Pancreas (tissue), 10 donors: ENCODE data around the gene LMBR1. TPM values are rescaled to one million over a fixed set of nuclear protein-coding genes. Genes with fewer than 3 reads are reported as not detected.

Experiments
- ATAC-seq, 4 donors: fragments of 200-7000 bp; cut with Tn5 transposase; one replicate each; pipeline versions ENCODE4 v1.8.0 to v1.9.1; 2020; ENCODE audit warnings: mild to moderate bottlenecking in 4 of 4, moderate library complexity in 4 of 4
- DNase-seq, 6 donors: peaks; one replicate each; pipeline ENCODE4 v3.0.0-alpha.2; 2020
- FAIRE-seq: peaks from 2 replicates; lab custom pipeline; 2012; peaks lifted over from hg19 to GRCh38; lab: Jason Lieb, UNC
- H3K27ac ChIP-seq, 4 donors: fragments of 200-600 bp; sonication (generic); 1 replicate in 3 of 4; 2 replicates in 1 of 4; pipeline versions ENCODE4 v1.5.0 to v1.8.0; 2020
- H3K27me3 ChIP-seq, 4 donors: fragments of 200-600 bp; one replicate each; pipeline ENCODE4 v1.8.0; 2021
- H3K36me3 ChIP-seq, 3 donors: fragments of 200-600 bp; sonication (generic) in 1 of 3; one replicate each; pipeline versions ENCODE4 v1.5.0 to v1.8.0; 2020 to 2021
- H3K4me1 ChIP-seq, 3 donors: fragments of 200-600 bp; one replicate each; pipeline ENCODE4 v1.8.0; 2021
- H3K4me3 ChIP-seq, 4 donors: fragments of 200-600 bp; sonication (generic) in 2 of 4; one replicate each; pipeline versions ENCODE4 v1.5.0 to v1.8.0; 2020 to 2021
- H3K9me3 ChIP-seq, 4 donors: fragments of 200-600 bp; one replicate each; pipeline ENCODE4 v1.8.0; 2021
- CTCF ChIP-seq, 4 donors: fragments of 200-600 bp; sonication (generic) in 3 of 4; IDR thresholded peaks; one replicate each; pipeline versions ENCODE4 v1.5.0 to v1.8.0; 2021; ENCODE audit warnings: antibody characterized with exemption in 4 of 4
- WGBS, 2 donors: extraction: QIAGEN DNeasy Blood & Tissue Kit; methylation state at CpG; one replicate each; pipeline ENCODE4 v1.1.7; 2013; 5-methylcytosine and 5-hydroxymethylcytosine counted together
- intact Hi-C, 3 donors: fragments of 100-400 bp; cut with DNase I; formaldehyde crosslinking; loops; one replicate each; pipeline versions ENCODE4 v1.11.1 to v1.14.2; 2022
- polyA plus RNA-seq, 2 donors: library from polyadenylated mRNA; stranded (reverse); fragments of 200-250 nt; gene quantifications; one replicate each; pipeline ENCODE4 v1.2.3, GENCODE V29; 2013
- total RNA-seq, 6 donors: library from RNA; stranded (reverse); fragmentation: NEBNext Ultra II Directional in 4 of 6; extraction: Animal tissue kit (Norgen Biotek cat#: 25700) in 4 of 6; gene quantifications; one replicate each; pipeline versions ENCODE4 v1.2.1 to v1.2.4, GENCODE V29; 2021 to 2023
- donor health status: healthy with polysubstance abuse.
- donor health status: DM: no; HTN: no; CAD: no; lungs with moderate emphysema.
- donor health status: DM: no; HTN: no; CAD: no.
- donor health status: control.
- donor health status: control.
- donor health status: Bipolar disorder and iron deficiency.
- donor health status: DM: yes; HTN: yes; CAD: no.
- donor health status: DM: no; HTN: no; CAD: no.
- donor health status: DM: no; HTN: no; CAD: no.
- donor health status: DM: yes; HTN: yes; CAD: no.

Gene LMBR1
- total and polyA plus RNA-seq, 8 donors: 6.7 to 40.4 (median 24.7) TPM

GRCh38 chr7:156673454-156673853, 219.5 kb downstream of the LMBR1 start:
- ATAC-seq (no peak), FAIRE-seq (no peak), DNase-seq (no peak)
- H3K36me3 ChIP-seq: peaks cover 0 to 6% (median 0%) of the 10 kb centered on the region in 3 donors
- no peaks in the 10 kb centered on the region for H3K9me3 ChIP-seq
- no peak for TF ChIP-seq CTCF (IDR thresholded peaks at IDR 0.05)
- H3K4me3 ChIP-seq: no peak overlapping the region
- no peak overlapping the region for H3K27ac ChIP-seq
- intact Hi-C loops: no loop called here
- WGBS, 2 donors: 92 to 94% methylated on average over 6 of the region's 6 CpGs
- no peaks in the 10 kb centered on the region for H3K27me3 ChIP-seq
- H3K4me1 ChIP-seq: no peaks in the 10 kb centered on the region

- H3K36me3 ChIP-seq: no peaks in the 10 kb centered on the region
- no peaks in the 10 kb centered on the region for H3K27me3 ChIP-seq
- TF ChIP-seq CTCF (IDR thresholded peaks at IDR 0.05): no peak
- ATAC-seq: no peak
- H3K4me3 ChIP-seq: no peak overlapping the region
- no peaks in the 10 kb centered on the region for H3K9me3 ChIP-seq
- no peak overlapping the region for H3K27ac ChIP-seq
- FAIRE-seq: no peak
- DNase-seq: no peak
- intact Hi-C loops: no loop called here
- no peaks in the 10 kb centered on the region for H3K4me1 ChIP-seq
- WGBS, 2 donors: 97% methylated on average over 19 of the region's 19 CpGs
Observed at GRCh38 chr7:156669035-156669828, 223.8 kb downstream of the LMBR1 start.

GRCh38 chr7:156668130-156668741, 224.7 kb downstream of the LMBR1 start:
- Histone ChIP-seq H3K36me3 (no peaks in the 10 kb centered on the region), H3K27ac (no peak overlapping the region), H3K4me3 (no peak overlapping the region), H3K4me1 (no peaks in the 10 kb centered on the region), H3K27me3 (no peaks in the 10 kb centered on the region), H3K9me3 (no peaks in the 10 kb centered on the region)
- no peak for TF ChIP-seq CTCF (IDR thresholded peaks at IDR 0.05)
- WGBS, 2 donors: 90 to 95% methylated on average over 13 of the region's 13 CpGs
- DNase-seq: no peak
- no peak for FAIRE-seq
- intact Hi-C loops: no loop called here
- peak in 2 of 4 donors; percentile 26 to 44 for ATAC-seq

GRCh38 chr7:156667110-156667426, 225.9 kb downstream of the LMBR1 start:
- no peak overlapping the region for H3K4me3 ChIP-seq
- H3K36me3 ChIP-seq: no peaks in the 10 kb centered on the region
- DNase-seq (no peak), FAIRE-seq (no peak), ATAC-seq (peak in 2 of 4 donors; percentile 47 to 58)
- TF ChIP-seq CTCF (IDR thresholded peaks at IDR 0.05): no peak
- no peak overlapping the region for H3K27ac ChIP-seq
- no peaks in the 10 kb centered on the region for H3K9me3 ChIP-seq
- WGBS, 2 donors: 56 to 68% methylated on average over 1 of the region's 1 CpG
- no peaks in the 10 kb centered on the region for H3K4me1 ChIP-seq
- intact Hi-C loops: no loop called here
- H3K27me3 ChIP-seq: no peaks in the 10 kb centered on the region
